Activated CD4-positive, CD25-positive, alpha-beta regulatory T cell treated with anti-CD3 and anti-CD28 coated beads, Interleukin-2, amount 50 U/mL, for 16 hours (primary cell): Measurements from ENCODE around the gene NUDCD2.

Experiments used
- DNase-seq: peaks from one replicate; pipeline ENCODE4 v3.0.0-alpha.2; 2020; ENCODE audit warnings: low read depth, low spot score

Gene NUDCD2, protein sequence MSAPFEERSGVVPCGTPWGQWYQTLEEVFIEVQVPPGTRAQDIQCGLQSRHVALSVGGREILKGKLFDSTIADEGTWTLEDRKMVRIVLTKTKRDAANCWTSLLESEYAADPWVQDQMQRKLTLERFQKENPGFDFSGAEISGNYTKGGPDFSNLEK

DNA sequence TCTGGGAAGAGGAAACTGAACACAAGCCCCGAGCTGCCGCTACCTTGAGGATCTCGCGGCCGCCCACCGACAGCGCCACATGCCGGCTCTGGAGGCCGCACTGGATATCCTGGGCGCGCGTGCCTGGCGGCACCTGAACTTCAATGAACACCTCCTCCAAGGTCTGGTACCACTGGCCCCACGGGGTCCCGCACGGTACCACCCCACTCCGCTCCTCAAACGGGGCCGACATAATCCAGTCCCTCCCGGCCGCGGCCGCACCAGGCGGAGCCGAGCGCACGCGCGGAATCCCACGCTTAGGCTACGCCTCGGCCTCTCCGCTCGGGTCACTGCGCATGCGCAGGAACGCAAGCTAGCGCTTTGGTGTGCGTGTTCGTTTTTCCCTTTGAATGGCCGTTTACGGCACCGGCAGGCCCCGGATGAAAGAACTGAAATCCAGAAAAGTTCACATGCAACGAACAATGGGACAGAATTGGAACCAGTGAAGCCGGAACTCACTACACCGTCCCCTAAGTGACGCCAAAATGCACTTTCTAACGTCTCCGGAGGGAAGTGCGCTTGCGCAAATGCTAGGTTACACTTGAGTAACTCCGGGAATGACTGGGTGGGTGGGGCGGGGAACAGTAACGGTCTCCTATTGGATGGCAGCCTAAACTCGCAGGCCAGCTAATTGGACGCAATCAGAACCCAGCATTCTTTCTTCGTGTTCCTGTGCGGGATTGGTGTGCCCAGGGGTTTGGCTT is at the start of gene NUDCD2:
TSS of gene NUDCD2 (minus strand) at position 284 of the 743 bp plus-strand sequence. CDS start at position 232, 52 bp downstream.
- peak; percentile 91 for DNase-seq

DNA sequence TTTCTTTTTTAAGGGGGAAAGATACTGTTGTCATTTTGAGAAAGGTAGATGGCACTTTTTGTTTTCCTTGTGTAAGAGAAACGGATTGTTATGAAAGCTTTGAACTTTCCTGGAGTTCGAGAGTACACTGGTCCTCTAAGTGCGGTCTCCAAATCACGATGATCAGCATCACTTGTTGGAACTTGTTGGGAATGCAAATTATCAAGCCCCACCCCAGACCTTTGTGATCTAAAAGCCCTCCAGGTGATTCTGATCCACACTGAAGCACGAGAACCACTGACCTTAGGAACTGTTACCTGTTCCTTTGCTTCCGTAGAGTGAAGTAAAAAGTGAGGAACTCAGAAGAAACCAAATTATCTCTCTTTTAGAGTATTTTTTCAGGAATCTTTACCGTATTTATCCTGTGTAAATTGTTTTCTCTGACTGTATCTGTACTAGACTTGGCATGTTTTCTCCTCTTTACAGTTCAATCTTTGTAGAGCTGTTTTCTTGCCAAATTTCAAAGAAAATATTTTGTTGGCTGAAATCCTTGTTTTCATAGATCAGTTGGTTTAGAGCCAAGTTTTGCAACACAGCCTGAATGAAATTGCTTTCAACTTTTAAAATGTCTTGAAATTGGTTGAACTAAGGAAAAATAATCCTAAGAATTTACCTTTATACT is 49.5 kb upstream of the NUDCD2 start:
- DNase-seq = no peak

DNA sequence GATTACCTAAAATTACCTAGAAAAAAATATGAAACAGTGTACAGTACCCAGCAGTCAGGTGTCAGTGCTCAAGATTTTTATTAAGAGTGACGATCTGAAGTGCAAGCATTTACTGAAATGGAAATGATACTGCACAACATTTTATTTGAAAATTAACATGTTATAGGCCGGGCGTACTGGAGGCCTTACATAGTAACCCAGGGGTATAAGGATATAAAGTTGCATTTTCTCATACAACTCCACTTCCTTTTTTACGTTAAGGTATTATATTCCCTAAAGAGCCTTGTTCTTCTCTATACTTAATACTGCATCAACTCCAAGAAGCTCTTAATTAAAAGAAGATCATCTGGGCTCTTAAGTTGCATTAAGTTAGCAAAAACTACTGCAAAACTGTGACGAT is 48.9 kb upstream of the NUDCD2 start:
- no peak for DNase-seq

GRCh38 chr5:163506726-163507125 is 46.8 kb upstream of the NUDCD2 start:
- no peak for DNase-seq

- no peak for DNase-seq
Measured at GRCh38 chr5:163506095-163506457, 46.2 kb upstream of the NUDCD2 start.

- DNase-seq = peak; percentile 92
Measured at GRCh38 chr5:163505368-163506094, 45.6 kb upstream of the NUDCD2 start, which contains the start of gene MAT2B. Gene MAT2B, plus strand, starts transcription at chr5:163505619. Its CDS starts 68 bp downstream, at chr5:163505687.

- no peak for DNase-seq
Measured at GRCh38 chr5:163505049-163505367, 45.1 kb upstream of the NUDCD2 start.

GRCh38 chr5:163504079-163504931 is 44.4 kb upstream of the NUDCD2 start:
- DNase-seq = peak; percentile 9

DNA sequence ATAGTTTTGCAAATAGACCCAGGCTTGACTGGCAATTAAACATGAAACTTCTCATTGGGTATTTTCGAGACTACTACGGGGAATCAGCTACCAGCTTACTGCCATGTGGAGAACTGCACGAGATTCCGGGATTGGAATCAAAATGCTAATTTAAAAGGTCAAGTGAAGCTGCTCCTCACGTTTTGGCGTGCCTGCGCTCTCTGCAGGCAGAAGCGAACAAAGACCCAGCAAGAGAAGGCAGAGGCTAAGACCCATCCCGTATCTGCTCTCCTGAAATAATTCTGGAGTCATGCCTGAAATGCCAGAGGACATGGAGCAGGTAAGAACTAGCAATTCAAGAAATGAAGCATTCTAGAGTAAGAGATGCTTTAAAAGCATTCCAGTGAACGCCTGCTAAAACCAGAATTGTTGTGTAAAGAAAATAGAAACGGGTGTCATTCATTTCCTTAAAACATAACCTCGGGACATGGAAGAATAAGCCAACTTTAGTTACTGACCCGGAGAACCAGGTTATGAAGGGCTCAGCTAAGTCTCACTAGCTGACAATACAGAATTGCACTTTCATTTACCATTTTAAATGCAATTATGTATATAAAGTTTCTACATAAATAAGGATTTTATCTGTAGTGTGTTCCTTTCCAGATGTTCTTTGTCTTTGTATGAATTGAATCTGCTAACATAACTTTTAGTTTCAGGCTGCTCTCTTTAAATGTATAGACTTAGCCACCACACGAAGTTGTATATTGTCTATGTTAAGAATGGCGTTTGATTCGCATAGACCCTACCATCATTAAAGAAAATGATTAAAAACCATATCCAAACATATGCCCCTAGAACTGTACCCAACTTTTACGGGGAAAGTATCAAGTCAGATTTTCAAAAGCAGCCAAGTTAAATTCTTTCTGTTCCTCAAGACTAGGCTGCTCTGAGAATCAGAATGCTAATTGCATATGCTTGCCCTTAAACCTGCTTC is 43.5 kb upstream of the NUDCD2 start:
- no peak for DNase-seq

GRCh38 chr5:163502521-163502920 is 42.6 kb upstream of the NUDCD2 start:
- DNase-seq = no peak

GRCh38 chr5:163498886-163499285 is 39.0 kb upstream of the NUDCD2 start:
- no peak for DNase-seq

GRCh38 chr5:163497315-163497714 is 37.4 kb upstream of the NUDCD2 start:
- no peak for DNase-seq

- DNase-seq = no peak
Measured at GRCh38 chr5:163496286-163496685, 36.4 kb upstream of the NUDCD2 start.

GRCh38 chr5:163489745-163490075 is 29.8 kb upstream of the NUDCD2 start:
- no peak for DNase-seq

GRCh38 chr5:163489055-163489744 is 29.3 kb upstream of the NUDCD2 start:
- no peak for DNase-seq

DNA sequence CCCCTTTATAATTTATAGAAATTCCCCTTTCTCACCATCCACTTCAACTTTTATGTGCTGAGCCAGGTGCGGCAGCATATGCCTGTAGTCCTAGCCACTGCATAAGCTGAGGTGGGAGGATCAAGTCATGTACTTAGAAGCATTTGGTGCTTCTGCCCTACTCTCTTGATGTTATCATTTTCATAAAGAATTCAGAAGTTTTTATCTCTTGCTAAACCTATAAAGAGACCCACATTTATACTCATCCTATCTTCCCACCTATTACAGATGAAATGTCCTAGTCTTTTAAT is 19.0 kb upstream of the NUDCD2 start:
- DNase-seq = no peak

DNA sequence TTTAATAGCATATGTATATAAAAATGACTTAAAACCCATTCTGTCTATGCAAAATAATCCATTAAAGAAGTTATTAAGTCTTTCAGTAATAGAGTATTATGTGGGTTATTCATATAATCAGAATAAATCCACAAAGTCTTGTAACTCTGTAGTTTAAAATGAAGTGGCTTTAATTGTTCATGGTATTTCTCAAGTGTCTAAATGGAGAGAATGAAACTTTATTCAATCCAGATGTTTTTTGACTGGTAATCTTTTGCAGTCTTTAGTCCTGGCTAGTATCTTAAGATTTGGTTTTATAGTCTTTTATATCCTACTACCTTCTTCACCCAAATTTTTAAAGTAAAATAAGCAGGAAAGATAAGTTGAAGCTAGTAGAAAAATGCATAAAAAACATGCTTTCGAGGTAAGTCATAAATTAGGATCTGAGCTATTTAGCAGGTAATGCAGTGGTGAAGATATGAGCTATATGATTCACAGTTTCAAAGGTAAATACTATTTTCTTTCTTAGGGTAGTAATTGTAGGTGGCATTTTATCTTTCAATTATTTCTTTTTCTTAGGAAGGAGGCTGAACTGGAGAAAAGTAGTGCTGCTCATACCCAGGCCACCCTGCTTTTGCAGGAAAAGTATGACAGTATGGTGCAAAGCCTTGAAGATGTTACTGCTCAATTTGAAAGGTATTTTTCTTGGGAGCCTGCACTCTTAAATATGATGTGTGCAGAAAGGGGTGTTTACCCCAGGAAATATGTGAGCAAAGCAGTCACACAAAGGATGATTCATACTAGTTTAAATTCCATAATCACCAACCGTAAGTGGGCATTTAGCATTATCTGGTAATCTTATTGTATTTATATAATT is 18.5 kb upstream of the NUDCD2 start:
- no peak for DNase-seq

GRCh38 chr5:163475411-163475810 is 15.5 kb upstream of the NUDCD2 start:
- DNase-seq = no peak

DNA sequence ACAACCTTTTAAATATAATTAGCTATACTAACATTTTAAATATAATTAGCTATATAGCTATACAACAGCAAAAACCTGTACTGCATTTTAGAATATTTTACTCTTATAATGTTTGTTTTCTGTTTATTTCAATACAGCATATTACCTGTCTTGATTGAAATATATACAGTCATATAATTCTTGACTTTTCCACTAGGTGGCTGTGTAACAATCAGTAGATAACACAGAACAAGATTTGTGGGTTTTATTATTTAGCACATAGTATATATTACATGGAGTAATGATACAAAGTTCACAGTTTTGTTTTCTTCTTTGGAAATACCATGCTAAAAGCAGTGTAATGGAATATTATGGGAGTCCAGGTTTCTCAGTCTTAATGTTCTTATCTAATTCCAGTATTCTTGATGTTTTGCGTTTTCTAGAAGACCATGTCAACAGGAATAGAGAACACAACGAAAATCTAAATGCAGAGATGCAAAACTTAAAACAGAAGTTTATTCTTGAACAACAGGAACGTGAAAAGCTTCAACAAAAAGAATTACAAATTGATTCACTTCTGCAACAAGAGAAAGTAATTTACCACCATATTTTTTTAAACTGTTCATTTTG is 13.8 kb upstream of the NUDCD2 start:
- DNase-seq = no peak
